Panc1 (cell line): ENCODE results near the gene LONP1. TPM values are rescaled to one million over a fixed set of nuclear protein-coding genes. Genes with fewer than 3 reads are reported as not detected.
"Not testable (repeated sequence)": the region's sequence is repeated elsewhere in the genome, so short reads cannot be mapped to it uniquely, and the experiment has no call there.

ENCODE experiments used
- ATAC-seq: fragments of 200-7000 bp; cut with Tn5 transposase; 2 replicates; pipeline ENCODE4 v1.9.1; 2020; ENCODE audit warnings: mild to moderate bottlenecking, moderate library complexity
- BruUV-seq: library from RNA; stranded (reverse); fragments of 400-500 nt; replicated peaks from 2 replicates; lab custom pipeline; 2021; lab: Mats Ljungman, UMichigan
- CTCF ChIA-PET: fragments of 300-600 bp; sonication (Branson Sonifier 250); formaldehyde crosslinking; loops from one replicate; lab custom pipeline; 2022; ENCODE audit warnings: antibody characterized with exemption; lab: Charles Lee
- POLR2A ChIA-PET: fragments of 300-600 bp; sonication (Branson Sonifier 250); formaldehyde crosslinking; loops from one replicate; lab custom pipeline; 2022; ENCODE audit warnings: antibody characterized with exemption; lab: Charles Lee
- DNase-seq: peaks from one replicate; pipeline ENCODE4 v3.0.0-alpha.2; 2010; ENCODE audit warnings: low read depth, low spot score
- H3K27ac ChIP-seq: 2 replicates; pipeline ENCODE4 v1.5.1; 2011; ENCODE audit warnings: mild to moderate bottlenecking, low read length, inconsistent platforms
- H3K27me3 ChIP-seq: fragments of 200-500 bp; sonication (Bioruptor generic); 2 replicates; pipeline ENCODE4 v1.6.0; 2014; ENCODE audit warnings: low read length, inconsistent platforms; ENCODE audit not compliant: control insufficient read depth, insufficient read depth
- H3K36me3 ChIP-seq: fragments of 200-500 bp; sonication (Bioruptor generic); 2 replicates; pipeline ENCODE4 v1.5.1; 2014; ENCODE audit warnings: inconsistent platforms, mild to moderate bottlenecking, low read length, moderate library complexity; ENCODE audit not compliant: control insufficient read depth, insufficient read depth
- H3K4me1 ChIP-seq: 2 replicates; pipeline ENCODE4 v1.5.1; 2011; ENCODE audit warnings: inconsistent platforms, mild to moderate bottlenecking, low read length, moderate library complexity; ENCODE audit not compliant: control insufficient read depth, insufficient read depth
- H3K4me3 ChIP-seq, 2 experiments: 2 replicates each; pipeline ENCODE4 v1.5.1; 2011 to 2012; ENCODE audit warnings: low read depth in 2 of 2, low read length in 2 of 2, mild to moderate bottlenecking in 2 of 2, inconsistent platforms in 1 of 2, moderate library complexity in 1 of 2
- H3K9me3 ChIP-seq: fragments of 200-500 bp; sonication (Bioruptor generic); 2 replicates; pipeline ENCODE4 v1.5.1; 2014; ENCODE audit warnings: low read depth, mild to moderate bottlenecking, inconsistent platforms, low read length, moderate library complexity; ENCODE audit not compliant: control insufficient read depth, insufficient read depth
- CTCF ChIP-seq: fragments of 450-650 bp; IDR thresholded peaks from 2 replicates; pipeline ENCODE4 v1.5.1; 2017; ENCODE audit warnings: mild to moderate bottlenecking
- POLR2AphosphoS5 ChIP-seq: IDR thresholded peaks from 2 replicates; pipeline ENCODE4 v1.6.1; 2012; ENCODE audit warnings: mild to moderate bottlenecking, low read depth, low read length, moderate library complexity
- SIN3A ChIP-seq: IDR thresholded peaks from 2 replicates; pipeline ENCODE4 v1.6.1; 2012; ENCODE audit warnings: low read depth, mild to moderate bottlenecking, low read length, moderate library complexity, borderline replicate concordance; ENCODE audit not compliant: insufficient read depth
- TCF7L2 ChIP-seq: IDR thresholded peaks from 2 replicates; pipeline ENCODE4 v1.6.1; 2011; ENCODE audit warnings: mild to moderate bottlenecking, low read depth, low read length, inconsistent platforms
- in situ Hi-C: cut with HindIII; loops from 2 replicates; pipeline ENCODE4 v1.10.0; 2016; ENCODE audit warnings: low sequenced_read_pairs, low pct_unique_long_range_greater_than_20kb
- intact Hi-C: fragments of 100-400 bp; cut with micrococcal nuclease; formaldehyde crosslinking; loops from one replicate; pipeline ENCODE4 v1.10.0; 2022; ENCODE audit not compliant: unreplicated experiment
- total RNA-seq: library from RNA; stranded (reverse); gene quantifications from one replicate; pipeline ENCODE4 v1.2.1, GENCODE V29; 2021; ENCODE audit not compliant: unreplicated experiment
- TF ChIP-seq, protein P1 (sequence below), 2 experiments: IDR thresholded peaks; 2 replicates each; pipeline ENCODE4 v1.6.1; 2011 to 2012; ENCODE audit warnings: low read depth in 2 of 2, control low read depth in 1 of 2, low read length in 1 of 2, mild to moderate bottlenecking in 1 of 2, moderate library complexity in 1 of 2; ENCODE audit not compliant: insufficient read depth in 1 of 2

LONP1 gene
- total RNA-seq, 1 experiment from 2014 or later: 93.0 TPM

GRCh38 chr19:5742051-5742450, 22.1 kb upstream of the LONP1 start:
- DNase-seq: no peak
- intact Hi-C loops (no loop called here), in situ Hi-C loops (no loop called here)
- Histone ChIP-seq H3K27ac (no peak overlapping the region), H3K4me3 (no peak overlapping the region), H3K4me1 (no peaks in the 10 kb centered on the region), H3K9me3 (no peaks in the 10 kb centered on the region), H3K36me3 (no peaks in the 10 kb centered on the region), H3K27me3 (no peaks in the 10 kb centered on the region)
- no peak for TF ChIP-seq POLR2AphosphoS5
- no peak for TF ChIP-seq CTCF
- TF ChIP-seq TCF7L2: no peak
- TF ChIP-seq SIN3A: no peak
- TF ChIP-seq, protein P1, sequence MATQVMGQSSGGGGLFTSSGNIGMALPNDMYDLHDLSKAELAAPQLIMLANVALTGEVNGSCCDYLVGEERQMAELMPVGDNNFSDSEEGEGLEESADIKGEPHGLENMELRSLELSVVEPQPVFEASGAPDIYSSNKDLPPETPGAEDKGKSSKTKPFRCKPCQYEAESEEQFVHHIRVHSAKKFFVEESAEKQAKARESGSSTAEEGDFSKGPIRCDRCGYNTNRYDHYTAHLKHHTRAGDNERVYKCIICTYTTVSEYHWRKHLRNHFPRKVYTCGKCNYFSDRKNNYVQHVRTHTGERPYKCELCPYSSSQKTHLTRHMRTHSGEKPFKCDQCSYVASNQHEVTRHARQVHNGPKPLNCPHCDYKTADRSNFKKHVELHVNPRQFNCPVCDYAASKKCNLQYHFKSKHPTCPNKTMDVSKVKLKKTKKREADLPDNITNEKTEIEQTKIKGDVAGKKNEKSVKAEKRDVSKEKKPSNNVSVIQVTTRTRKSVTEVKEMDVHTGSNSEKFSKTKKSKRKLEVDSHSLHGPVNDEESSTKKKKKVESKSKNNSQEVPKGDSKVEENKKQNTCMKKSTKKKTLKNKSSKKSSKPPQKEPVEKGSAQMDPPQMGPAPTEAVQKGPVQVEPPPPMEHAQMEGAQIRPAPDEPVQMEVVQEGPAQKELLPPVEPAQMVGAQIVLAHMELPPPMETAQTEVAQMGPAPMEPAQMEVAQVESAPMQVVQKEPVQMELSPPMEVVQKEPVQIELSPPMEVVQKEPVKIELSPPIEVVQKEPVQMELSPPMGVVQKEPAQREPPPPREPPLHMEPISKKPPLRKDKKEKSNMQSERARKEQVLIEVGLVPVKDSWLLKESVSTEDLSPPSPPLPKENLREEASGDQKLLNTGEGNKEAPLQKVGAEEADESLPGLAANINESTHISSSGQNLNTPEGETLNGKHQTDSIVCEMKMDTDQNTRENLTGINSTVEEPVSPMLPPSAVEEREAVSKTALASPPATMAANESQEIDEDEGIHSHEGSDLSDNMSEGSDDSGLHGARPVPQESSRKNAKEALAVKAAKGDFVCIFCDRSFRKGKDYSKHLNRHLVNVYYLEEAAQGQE (IDR thresholded peaks at IDR 0.05; ENCODE audit: insufficient read depth in 1 of 2, low read depth in 2 of 2, low read length in 1 of 2): no peak
- ChIA-PET CTCF (interaction anchor here (0.7 kb wide), 1 partner anchor 12 kb away, joined by 3 read pairs; no protein-coding TSS in a partner anchor), POLR2A (no interaction called here)
- ATAC-seq: no peak
- BruUV-seq: no TSS peak

- no TSS peak for BruUV-seq
- Histone ChIP-seq H3K27ac (no peak overlapping the region), H3K36me3 (no peaks in the 10 kb centered on the region), H3K9me3 (no peaks in the 10 kb centered on the region), H3K4me3 (no peak overlapping the region), H3K4me1 (no peaks in the 10 kb centered on the region), H3K27me3 (no peaks in the 10 kb centered on the region)
- POLR2A ChIA-PET: interaction anchor here (0.7 kb wide), 1 partner anchor 59 kb away, joined by 10 read pairs; no protein-coding TSS in a partner anchor
- no peak for TF ChIP-seq TCF7L2
- no peak for TF ChIP-seq POLR2AphosphoS5
- in situ Hi-C loops (no loop called here), intact Hi-C loops (no loop called here)
- DNase-seq (no peak), ATAC-seq (no peak)
- CTCF ChIA-PET: interaction anchor here (0.6 kb wide), 1 partner anchor 24 kb away, joined by 5 read pairs; no protein-coding TSS in a partner anchor
Observed at GRCh38 chr19:5738423-5738822, 18.5 kb upstream of the LONP1 start.

DNA sequence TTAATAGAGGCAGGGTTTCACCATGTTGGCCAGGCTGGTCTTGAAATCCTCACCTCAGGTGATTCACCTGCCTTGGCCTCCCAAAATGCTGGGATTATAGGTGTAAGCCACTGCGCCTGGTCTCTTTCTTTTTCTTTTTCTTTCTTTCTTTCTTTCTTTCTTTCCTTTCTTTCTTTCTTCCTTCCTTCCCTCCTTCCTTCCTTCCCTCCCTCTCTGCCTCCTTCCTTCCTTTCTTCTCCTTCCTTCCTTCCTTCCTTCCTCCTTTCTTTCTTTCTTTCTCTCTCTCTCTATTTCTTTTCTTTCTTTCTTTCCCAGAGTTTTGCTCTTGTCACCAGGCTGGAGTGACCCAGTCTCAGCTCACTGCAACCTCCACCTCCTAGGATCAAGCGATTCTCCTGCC, 13.2 kb upstream of the LONP1 start:
- H3K4me1 ChIP-seq, H3K9me3 ChIP-seq, BruUV-seq, DNase-seq, POLR2A ChIA-PET, H3K4me3 ChIP-seq, ATAC-seq, H3K27ac ChIP-seq, H3K27me3 ChIP-seq, CTCF ChIA-PET, in situ Hi-C loops, intact Hi-C loops, H3K36me3 ChIP-seq: not testable (repeated sequence)
